WTC11 (cell line): ENCODE results near the gene KRT14.

Experiments used
- CBFB ChIP-seq: sonication (generic); formaldehyde crosslinking; IDR thresholded peaks from 2 replicates; pipeline ENCODE4 v1.8.1; 2022; ENCODE audit warnings: mild to moderate bottlenecking, low read depth, missing genetic modification reagents
- CREB1 ChIP-seq: sonication (generic); formaldehyde crosslinking; IDR thresholded peaks from 2 replicates; pipeline ENCODE4 v1.8.0; 2023; ENCODE audit warnings: mild to moderate bottlenecking, missing genetic modification reagents
- CREM ChIP-seq: sonication (generic); formaldehyde crosslinking; IDR thresholded peaks from 2 replicates; pipeline ENCODE4 v1.8.1; 2022; ENCODE audit warnings: mild to moderate bottlenecking, missing genetic modification reagents, moderate library complexity
- FOXJ3 ChIP-seq: sonication (generic); formaldehyde crosslinking; IDR thresholded peaks from 2 replicates; pipeline ENCODE4 v1.9.0; 2021; ENCODE audit warnings: missing genetic modification reagents, mild to moderate bottlenecking, borderline replicate concordance
- JUN ChIP-seq: sonication (generic); formaldehyde crosslinking; IDR thresholded peaks from 2 replicates; pipeline ENCODE4 v1.8.0; 2023; ENCODE audit warnings: mild to moderate bottlenecking, missing genetic modification reagents
- NR2C2 ChIP-seq: sonication (generic); formaldehyde crosslinking; IDR thresholded peaks from 2 replicates; pipeline ENCODE4 v1.8.0; 2022; ENCODE audit warnings: mild to moderate bottlenecking, missing genetic modification reagents
- NR3C1 ChIP-seq: sonication (generic); formaldehyde crosslinking; conservative IDR thresholded peaks from 2 replicates; pipeline ENCODE4 v1.8.1; 2023; ENCODE audit warnings: low read depth, mild to moderate bottlenecking, missing genetic modification reagents
- SMAD4 ChIP-seq: sonication (generic); formaldehyde crosslinking; IDR thresholded peaks from 2 replicates; pipeline ENCODE4 v1.8.0; 2022; ENCODE audit warnings: mild to moderate bottlenecking, missing genetic modification reagents
- TF ChIP-seq, protein P1 (sequence below): fragments of 200-600 bp; IDR thresholded peaks from 2 replicates; pipeline ENCODE4 v1.8.0; 2022; ENCODE audit warnings: antibody characterized with exemption
- TF ChIP-seq, protein P2 (sequence below): fragments of 250-450 bp; sonication (Bioruptor Pico); IDR thresholded peaks from 2 replicates; pipeline ENCODE4 v1.9.0; 2021; ENCODE audit warnings: mild to moderate bottlenecking
- TF ChIP-seq, protein P3 (sequence below): fragments of 250-450 bp; sonication (Bioruptor Pico); IDR thresholded peaks from 2 replicates; pipeline ENCODE4 v2.1.2; 2022; ENCODE audit warnings: mild to moderate bottlenecking, moderate library complexity
- TF ChIP-seq, protein P4 (sequence below): sonication (generic); formaldehyde crosslinking; IDR thresholded peaks from 2 replicates; pipeline ENCODE4 v1.8.0; 2023; ENCODE audit warnings: missing genetic modification reagents

DNA sequence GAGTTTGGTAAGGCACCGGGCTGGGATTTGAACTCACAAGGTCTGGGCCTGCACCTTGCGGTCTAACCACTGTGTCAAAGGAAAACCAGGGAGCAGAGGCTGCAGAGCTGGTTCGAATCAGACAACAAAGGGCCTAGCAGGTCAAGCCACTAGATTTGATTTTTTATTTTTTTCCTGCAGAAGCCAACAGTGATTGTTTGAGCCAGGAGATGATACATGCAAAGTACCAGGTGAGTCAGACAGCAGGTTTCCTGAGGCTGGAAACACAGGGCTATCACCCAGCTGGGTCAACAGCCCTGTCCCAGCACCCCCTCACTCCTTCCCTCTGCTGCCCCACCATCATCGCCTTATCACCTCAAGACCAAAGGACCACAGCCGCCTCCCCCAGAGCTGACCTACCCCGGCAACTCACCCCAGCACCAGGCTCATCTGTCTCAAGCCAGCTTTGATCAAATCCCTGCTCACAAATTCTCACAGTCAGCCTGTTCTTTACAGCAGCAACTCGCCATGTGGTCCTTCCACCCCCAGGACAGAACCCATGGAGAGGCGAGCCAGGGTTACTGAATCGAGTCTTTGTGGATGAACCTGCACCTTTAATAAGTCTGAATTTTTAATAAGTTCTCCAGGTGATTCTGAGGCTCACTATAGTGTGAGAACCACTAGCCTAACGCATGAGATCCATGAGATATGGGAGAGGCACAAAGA lies 45.6 kb downstream of the KRT14 start:
- TF ChIP-seq SMAD4 = no peak
- TF ChIP-seq, protein P1, sequence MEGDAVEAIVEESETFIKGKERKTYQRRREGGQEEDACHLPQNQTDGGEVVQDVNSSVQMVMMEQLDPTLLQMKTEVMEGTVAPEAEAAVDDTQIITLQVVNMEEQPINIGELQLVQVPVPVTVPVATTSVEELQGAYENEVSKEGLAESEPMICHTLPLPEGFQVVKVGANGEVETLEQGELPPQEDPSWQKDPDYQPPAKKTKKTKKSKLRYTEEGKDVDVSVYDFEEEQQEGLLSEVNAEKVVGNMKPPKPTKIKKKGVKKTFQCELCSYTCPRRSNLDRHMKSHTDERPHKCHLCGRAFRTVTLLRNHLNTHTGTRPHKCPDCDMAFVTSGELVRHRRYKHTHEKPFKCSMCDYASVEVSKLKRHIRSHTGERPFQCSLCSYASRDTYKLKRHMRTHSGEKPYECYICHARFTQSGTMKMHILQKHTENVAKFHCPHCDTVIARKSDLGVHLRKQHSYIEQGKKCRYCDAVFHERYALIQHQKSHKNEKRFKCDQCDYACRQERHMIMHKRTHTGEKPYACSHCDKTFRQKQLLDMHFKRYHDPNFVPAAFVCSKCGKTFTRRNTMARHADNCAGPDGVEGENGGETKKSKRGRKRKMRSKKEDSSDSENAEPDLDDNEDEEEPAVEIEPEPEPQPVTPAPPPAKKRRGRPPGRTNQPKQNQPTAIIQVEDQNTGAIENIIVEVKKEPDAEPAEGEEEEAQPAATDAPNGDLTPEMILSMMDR = no peak
- no peak for TF ChIP-seq CREM (CRISPR knock-in tag)
- no peak for TF ChIP-seq JUN (CRISPR knock-in tag)
- no peak for TF ChIP-seq CREB1 (CRISPR knock-in tag)
- TF ChIP-seq CBFB = no peak
- no peak for TF ChIP-seq FOXJ3 (CRISPR knock-in tag)
- TF ChIP-seq, protein P2, sequence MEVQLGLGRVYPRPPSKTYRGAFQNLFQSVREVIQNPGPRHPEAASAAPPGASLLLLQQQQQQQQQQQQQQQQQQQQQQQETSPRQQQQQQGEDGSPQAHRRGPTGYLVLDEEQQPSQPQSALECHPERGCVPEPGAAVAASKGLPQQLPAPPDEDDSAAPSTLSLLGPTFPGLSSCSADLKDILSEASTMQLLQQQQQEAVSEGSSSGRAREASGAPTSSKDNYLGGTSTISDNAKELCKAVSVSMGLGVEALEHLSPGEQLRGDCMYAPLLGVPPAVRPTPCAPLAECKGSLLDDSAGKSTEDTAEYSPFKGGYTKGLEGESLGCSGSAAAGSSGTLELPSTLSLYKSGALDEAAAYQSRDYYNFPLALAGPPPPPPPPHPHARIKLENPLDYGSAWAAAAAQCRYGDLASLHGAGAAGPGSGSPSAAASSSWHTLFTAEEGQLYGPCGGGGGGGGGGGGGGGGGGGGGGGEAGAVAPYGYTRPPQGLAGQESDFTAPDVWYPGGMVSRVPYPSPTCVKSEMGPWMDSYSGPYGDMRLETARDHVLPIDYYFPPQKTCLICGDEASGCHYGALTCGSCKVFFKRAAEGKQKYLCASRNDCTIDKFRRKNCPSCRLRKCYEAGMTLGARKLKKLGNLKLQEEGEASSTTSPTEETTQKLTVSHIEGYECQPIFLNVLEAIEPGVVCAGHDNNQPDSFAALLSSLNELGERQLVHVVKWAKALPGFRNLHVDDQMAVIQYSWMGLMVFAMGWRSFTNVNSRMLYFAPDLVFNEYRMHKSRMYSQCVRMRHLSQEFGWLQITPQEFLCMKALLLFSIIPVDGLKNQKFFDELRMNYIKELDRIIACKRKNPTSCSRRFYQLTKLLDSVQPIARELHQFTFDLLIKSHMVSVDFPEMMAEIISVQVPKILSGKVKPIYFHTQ (CRISPR knock-in tag) = no peak
- TF ChIP-seq NR2C2 (CRISPR knock-in tag) = no peak
- TF ChIP-seq, protein P3, sequence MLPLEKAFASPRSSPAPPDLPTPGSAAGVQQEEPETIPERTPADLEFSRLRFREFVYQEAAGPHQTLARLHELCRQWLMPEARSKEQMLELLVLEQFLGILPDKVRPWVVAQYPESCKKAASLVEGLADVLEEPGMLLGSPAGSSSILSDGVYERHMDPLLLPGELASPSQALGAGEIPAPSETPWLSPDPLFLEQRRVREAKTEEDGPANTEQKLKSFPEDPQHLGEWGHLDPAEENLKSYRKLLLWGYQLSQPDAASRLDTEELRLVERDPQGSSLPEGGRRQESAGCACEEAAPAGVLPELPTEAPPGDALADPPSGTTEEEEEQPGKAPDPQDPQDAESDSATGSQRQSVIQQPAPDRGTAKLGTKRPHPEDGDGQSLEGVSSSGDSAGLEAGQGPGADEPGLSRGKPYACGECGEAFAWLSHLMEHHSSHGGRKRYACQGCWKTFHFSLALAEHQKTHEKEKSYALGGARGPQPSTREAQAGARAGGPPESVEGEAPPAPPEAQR = no peak
- TF ChIP-seq, protein P4, sequence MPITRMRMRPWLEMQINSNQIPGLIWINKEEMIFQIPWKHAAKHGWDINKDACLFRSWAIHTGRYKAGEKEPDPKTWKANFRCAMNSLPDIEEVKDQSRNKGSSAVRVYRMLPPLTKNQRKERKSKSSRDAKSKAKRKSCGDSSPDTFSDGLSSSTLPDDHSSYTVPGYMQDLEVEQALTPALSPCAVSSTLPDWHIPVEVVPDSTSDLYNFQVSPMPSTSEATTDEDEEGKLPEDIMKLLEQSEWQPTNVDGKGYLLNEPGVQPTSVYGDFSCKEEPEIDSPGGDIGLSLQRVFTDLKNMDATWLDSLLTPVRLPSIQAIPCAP (CRISPR knock-in tag) = no peak
- TF ChIP-seq NR3C1 (CRISPR knock-in tag) = no peak
